Central memory CD8-positive, alpha-beta T cell (primary cell): Measurements from ENCODE around the gene PDE8B.

Experiments
- ATAC-seq: fragments of 150-1000 bp; cut with Tn5 transposase; replicated peaks from 2 replicates; pipeline ENCODE4 v1.10.0; 2022; ENCODE audit warnings: mild to moderate bottlenecking, moderate FRiP score, moderate number of reproducible peaks; ENCODE audit not compliant: poor library complexity, severe bottlenecking; ENCODE audit errors: extremely low read depth
- DNase-seq, 2 donors: peaks; one replicate each; pipeline ENCODE4 v3.0.0; 2021; ENCODE audit warnings: low spot score in 2 of 2
- H3K27ac Mint-ChIP-seq: one replicate; pipeline ENCODE4 v1.8.0; 2022; ENCODE audit warnings: low read depth, mild to moderate bottlenecking, moderate library complexity, mixed read lengths
- H3K27me3 Mint-ChIP-seq: one replicate; pipeline ENCODE4 v1.8.0; 2022; ENCODE audit warnings: mixed read lengths
- H3K36me3 Mint-ChIP-seq: one replicate; pipeline ENCODE4 v1.8.0; 2022; ENCODE audit warnings: mild to moderate bottlenecking, moderate library complexity, mixed read lengths; ENCODE audit not compliant: insufficient read depth
- H3K4me1 Mint-ChIP-seq: one replicate; pipeline ENCODE4 v1.8.0; 2022; ENCODE audit warnings: mixed read lengths
- H3K4me3 Mint-ChIP-seq: one replicate; pipeline ENCODE4 v1.8.0; 2022; ENCODE audit warnings: mild to moderate bottlenecking, moderate library complexity, mixed read lengths
- H3K9me3 Mint-ChIP-seq: one replicate; pipeline ENCODE4 v1.8.0; 2022; ENCODE audit warnings: mixed read lengths

The PDE8B gene

DNA sequence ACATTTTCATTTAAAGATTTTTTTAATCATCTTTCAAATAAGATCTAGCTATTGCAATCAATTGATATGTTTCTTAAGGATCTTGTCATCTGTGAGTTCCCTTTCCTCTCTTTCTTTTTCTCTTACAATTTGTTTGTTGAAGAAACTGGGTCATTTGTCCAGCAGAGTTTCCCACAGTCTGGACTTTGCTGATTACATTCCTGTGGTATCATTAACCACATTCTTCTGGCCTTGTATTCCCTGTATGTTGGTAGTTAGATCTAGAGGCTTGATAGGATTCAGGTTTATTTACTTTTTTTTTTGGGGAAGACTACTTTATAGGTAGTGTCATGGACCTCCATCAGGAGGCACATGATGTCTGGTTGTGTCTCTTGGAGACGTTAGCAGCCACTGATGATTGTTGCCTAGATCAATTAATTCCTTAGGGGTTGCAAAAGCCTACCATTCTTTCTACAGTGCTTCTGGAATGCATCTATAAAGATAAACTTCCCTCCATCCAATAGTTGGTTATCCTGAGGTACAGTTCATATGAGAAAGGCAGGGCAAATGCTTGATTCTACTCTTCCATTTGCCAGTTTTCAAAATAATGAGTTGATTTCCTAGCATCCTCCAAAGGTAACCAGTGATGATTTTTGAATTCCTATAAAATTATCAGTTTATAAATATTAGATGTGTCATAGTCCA is 14.3 kb downstream of the PDE8B start:
- DNase-seq (no peak), ATAC-seq (no peak)
- Mint-ChIP-seq H3K4me3 (no peak overlapping the region), H3K9me3 (no peaks in the 10 kb centered on the region), H3K27me3 (peaks cover 35% of the 10 kb centered on the region), H3K27ac (no peak overlapping the region), H3K4me1 (no peaks in the 10 kb centered on the region), H3K36me3 (no peaks in the 10 kb centered on the region)

DNA sequence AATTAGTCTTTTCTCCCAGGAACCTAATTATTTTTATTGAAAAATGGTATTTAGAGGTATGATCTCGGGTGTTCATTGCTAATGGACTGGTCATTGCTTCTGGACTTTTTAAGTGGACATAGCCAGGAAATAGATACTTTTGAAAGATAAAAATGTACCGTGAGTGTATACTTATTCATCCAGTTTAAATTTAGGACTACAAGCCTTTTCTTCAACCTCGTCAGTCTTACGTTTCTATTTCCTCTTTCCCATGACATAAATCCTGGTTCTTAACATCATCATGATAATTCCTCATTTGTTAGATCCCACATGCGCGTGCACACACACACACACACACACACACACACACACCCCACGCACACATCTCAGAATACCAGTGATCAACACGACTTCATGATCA is 15.1 kb downstream of the PDE8B start:
- H3K4me1 Mint-ChIP-seq = no peaks in the 10 kb centered on the region
- H3K9me3 Mint-ChIP-seq = no peaks in the 10 kb centered on the region
- H3K27me3 Mint-ChIP-seq = peaks cover 28% of the 10 kb centered on the region
- no peak overlapping the region for H3K27ac Mint-ChIP-seq
- no peaks in the 10 kb centered on the region for H3K36me3 Mint-ChIP-seq
- H3K4me3 Mint-ChIP-seq = no peak overlapping the region
- no peak for DNase-seq
- ATAC-seq = no peak

DNA sequence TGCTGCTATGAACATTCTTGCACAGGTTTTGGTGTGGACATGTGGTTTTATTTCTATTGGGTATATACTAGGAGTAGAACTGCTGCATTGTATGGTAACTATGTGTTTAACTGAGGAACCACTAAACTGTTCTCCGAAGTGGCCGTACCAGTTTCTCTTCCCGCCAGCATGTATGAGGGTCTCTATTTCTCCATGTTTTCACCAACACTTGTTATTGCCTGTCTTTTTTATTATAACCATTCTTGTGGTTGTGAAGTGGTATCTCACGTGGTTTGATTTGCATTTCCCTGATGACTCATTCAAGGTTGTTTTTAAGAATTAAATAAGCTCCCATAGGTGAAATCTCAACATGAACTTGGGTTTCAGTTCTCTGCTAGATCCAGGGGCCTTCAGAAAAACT is 19.4 kb downstream of the PDE8B start:
- no peak for DNase-seq
- Mint-ChIP-seq H3K4me3 (no peak overlapping the region), H3K27ac (no peak overlapping the region), H3K9me3 (no peaks in the 10 kb centered on the region), H3K4me1 (no peaks in the 10 kb centered on the region), H3K27me3 (peaks cover 13% of the 10 kb centered on the region), H3K36me3 (no peaks in the 10 kb centered on the region)
- ATAC-seq = no peak

DNA sequence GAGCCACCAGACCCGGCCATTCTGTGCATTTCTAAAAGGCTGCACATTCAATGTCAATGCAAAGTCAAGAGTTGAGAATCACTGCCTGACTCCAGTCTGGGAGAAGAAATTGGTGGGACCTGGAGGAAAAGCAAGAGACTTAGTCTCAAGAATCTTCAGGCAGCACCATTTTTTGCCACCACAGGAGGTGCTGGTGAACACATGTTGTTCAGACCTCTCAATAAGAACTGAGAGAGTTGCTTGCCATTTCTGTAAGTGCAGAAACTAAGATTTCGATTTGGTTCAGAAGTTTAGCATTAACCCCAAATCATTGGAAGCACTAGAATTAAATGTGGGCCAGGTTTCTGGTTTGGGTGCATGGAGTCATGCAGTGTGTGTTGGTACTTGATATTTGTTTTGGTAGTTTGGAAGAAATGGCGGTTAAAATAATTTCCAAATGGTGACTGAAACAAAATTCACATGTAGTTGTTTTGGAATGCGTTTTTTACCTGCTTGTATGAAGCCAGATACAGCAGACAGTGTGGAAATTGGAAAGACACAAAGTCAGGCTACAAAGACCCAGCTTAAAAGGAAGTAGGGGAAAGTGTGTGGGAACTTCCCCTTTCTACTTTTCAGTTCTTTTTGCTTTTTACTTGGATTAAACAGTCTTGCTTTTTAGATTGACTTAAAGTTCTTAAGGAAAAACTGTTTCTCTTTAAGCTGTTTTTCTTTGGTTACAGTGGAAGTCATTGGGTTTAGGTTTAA is 20.4 kb downstream of the PDE8B start:
- H3K4me3 Mint-ChIP-seq = no peak overlapping the region
- H3K27me3 Mint-ChIP-seq = peaks cover 19% of the 10 kb centered on the region
- no peak for ATAC-seq
- no peaks in the 10 kb centered on the region for H3K36me3 Mint-ChIP-seq
- H3K27ac Mint-ChIP-seq = no peak overlapping the region
- H3K4me1 Mint-ChIP-seq = no peaks in the 10 kb centered on the region
- H3K9me3 Mint-ChIP-seq = no peaks in the 10 kb centered on the region
- no peak for DNase-seq

DNA sequence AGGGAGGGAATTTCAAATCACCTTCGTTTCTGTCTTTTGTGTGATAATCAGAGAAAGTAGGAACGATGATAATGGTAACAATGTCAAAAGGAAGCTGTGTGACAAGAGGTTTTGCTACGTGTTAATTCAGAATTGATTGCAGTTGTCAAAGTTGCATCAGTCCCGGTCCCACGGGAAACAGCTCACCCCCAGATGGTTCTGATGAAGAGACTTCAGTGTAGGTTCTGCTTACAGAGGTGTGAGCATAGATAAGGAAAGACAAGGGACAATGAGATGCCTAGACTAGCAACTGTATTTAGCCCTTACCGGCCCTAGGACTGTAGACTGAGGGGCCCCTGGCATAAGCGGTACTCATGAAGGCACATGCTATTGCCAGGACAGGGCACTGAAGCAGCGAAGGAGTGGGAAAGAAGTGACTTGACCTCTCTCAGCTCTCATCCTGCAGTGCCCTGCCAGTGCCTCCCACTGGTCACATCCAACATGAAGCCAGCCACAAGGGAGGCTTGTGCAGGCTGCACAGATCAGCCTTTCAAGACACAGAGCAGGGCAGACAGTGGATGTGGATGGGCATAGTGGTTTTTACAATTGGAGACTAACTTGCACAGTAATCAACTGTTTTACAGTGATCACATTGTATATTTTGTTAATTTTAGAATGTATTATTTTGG is 21.1 kb downstream of the PDE8B start:
- Mint-ChIP-seq H3K27ac (no peak overlapping the region), H3K36me3 (no peaks in the 10 kb centered on the region), H3K27me3 (peaks cover 26% of the 10 kb centered on the region), H3K4me3 (no peak overlapping the region), H3K4me1 (no peaks in the 10 kb centered on the region), H3K9me3 (no peaks in the 10 kb centered on the region)
- no peak for DNase-seq
- no peak for ATAC-seq

DNA sequence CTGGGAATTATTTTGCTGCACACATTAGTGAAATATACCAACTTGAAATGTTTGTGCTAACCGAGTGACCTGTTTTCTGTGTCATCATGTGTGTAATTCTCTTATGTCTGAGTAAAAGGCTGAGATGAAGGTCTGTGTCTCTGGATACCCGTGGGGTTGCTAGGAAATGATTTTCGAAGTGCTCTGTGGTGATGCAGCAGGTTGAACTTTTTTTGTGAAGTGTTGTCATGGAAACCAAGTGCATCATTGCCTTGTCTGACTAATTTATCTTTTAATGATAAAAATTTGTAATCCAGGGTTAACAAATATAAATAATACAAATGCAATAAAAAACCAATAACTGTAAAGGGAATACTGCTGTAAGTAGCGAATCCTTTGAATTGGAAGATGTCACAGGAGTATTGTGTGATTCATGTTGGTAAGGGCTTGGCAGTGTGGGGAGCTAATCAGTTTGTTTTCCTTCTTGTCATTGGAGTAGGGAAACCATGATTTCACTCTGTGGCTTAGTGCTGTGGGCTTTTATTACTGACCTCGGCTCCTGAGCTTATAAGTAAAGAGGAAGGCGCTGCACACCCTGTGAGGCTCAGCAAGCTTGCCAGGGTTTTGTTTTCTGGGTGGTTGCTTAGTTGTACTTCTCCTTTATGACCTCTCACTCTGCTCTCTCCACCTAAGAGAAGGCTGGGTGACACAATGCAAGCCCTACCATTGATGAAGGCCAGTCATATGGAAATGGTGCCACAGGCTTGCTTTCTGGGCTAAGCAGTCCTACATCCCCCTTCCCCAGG is 22.3 kb downstream of the PDE8B start:
- ATAC-seq = no peak
- Mint-ChIP-seq H3K4me3 (no peak overlapping the region), H3K27ac (no peak overlapping the region), H3K36me3 (no peaks in the 10 kb centered on the region), H3K27me3 (peaks cover 33% of the 10 kb centered on the region), H3K4me1 (no peaks in the 10 kb centered on the region), H3K9me3 (no peaks in the 10 kb centered on the region)
- DNase-seq = no peak

DNA sequence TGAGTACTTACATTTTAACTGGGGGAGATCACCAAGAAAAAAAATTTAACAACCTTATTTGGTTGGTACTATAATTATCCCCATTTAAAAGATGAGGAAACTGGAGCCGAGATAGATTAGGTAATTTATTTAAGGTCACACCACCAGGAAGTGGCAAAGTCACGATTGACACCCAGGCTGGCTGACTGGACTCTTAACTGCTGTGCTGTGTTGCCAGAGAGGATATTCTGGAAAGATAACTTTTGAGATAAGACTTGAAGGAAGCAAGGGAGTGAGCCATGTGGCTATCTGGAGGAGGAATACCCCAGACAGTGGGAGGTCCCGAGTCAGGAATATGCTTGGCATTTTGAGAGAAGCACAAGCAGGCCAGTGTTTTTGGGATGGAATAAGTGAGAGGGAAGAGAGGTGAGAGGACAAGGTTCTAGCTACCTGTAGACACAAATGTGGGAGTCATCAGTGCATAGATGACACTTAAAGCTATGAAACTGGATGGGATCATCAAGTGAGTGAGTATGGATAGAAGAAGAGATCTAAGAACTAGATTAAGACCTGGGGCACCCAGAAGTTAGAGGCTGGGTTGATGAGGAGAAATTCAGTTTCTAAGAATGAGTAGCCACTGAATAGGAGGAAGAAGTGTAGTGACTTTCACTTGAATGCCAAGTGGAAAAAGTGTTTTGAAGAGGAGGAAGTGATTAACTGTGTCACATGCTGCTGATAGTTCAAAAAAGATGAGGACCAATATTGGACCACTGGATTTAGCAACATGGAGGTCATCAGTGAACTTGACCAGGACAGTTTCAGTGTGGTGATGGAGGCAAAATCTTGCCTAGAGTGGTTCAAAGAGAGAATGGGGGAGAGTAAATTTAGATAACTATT is 25.6 kb downstream of the PDE8B start:
- Mint-ChIP-seq H3K4me1 (no peaks in the 10 kb centered on the region), H3K9me3 (no peaks in the 10 kb centered on the region), H3K27ac (no peak overlapping the region), H3K27me3 (peaks cover 61% of the 10 kb centered on the region), H3K36me3 (no peaks in the 10 kb centered on the region), H3K4me3 (no peak overlapping the region)
- DNase-seq (no peak), ATAC-seq (no peak)

DNA sequence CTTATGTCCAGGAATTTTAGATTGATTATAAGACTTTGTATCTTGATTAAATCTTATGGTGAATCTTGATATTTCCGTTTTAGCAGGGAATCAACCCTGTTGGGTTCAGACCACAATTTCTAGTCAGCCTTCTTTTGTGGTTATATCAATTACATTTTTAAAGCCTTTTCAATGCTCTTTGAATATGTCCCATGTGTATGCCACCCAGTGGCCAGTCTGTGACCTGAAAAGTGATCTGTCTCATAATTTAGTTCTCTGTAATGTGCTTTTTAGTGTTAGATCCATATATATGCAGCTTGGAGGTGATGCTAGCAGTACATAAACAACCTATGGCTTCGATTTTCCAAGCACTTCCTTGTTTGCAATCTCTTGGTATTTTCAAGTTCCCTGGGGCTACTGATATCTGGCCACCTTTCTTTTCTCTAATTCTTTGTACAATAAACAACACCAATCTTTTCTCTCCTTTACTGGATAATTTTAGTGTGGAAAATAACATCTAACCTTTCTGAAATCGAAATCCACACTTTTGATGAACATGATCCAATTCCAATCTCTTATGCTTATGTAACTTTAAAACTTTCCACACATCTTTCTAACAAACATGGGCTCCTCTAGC is 28.8 kb downstream of the PDE8B start:
- no peak overlapping the region for H3K27ac Mint-ChIP-seq
- H3K27me3 Mint-ChIP-seq = peaks cover 67% of the 10 kb centered on the region
- ATAC-seq (no peak), DNase-seq (no peak)
- H3K4me3 Mint-ChIP-seq = no peak overlapping the region
- H3K9me3 Mint-ChIP-seq = no peaks in the 10 kb centered on the region
- no peaks in the 10 kb centered on the region for H3K36me3 Mint-ChIP-seq
- H3K4me1 Mint-ChIP-seq = no peaks in the 10 kb centered on the region

DNA sequence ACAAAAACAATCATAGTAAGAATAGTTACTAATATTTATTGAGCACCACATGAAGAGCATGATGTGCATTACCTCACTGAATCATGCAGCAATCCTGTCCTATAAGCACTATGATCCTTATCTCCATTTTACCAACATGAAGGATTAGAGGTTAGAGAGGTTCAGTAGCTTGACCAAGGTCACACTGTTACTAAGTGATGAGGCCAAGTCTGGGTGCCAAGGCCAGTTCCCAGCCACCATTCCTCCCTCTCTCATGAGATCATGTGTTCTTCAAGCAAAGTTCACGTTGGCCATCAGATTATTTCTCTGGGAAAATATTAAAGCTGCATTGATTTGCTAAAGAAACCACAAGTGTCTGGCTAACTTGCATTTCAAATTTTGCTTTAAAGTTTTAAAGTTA is 31.0 kb downstream of the PDE8B start:
- ATAC-seq (no peak), DNase-seq (no peak)
- peaks cover 45% of the 10 kb centered on the region for H3K27me3 Mint-ChIP-seq
- no peaks in the 10 kb centered on the region for H3K4me1 Mint-ChIP-seq
- H3K27ac Mint-ChIP-seq = no peak overlapping the region
- no peaks in the 10 kb centered on the region for H3K36me3 Mint-ChIP-seq
- H3K9me3 Mint-ChIP-seq = no peaks in the 10 kb centered on the region
- H3K4me3 Mint-ChIP-seq = no peak overlapping the region

DNA sequence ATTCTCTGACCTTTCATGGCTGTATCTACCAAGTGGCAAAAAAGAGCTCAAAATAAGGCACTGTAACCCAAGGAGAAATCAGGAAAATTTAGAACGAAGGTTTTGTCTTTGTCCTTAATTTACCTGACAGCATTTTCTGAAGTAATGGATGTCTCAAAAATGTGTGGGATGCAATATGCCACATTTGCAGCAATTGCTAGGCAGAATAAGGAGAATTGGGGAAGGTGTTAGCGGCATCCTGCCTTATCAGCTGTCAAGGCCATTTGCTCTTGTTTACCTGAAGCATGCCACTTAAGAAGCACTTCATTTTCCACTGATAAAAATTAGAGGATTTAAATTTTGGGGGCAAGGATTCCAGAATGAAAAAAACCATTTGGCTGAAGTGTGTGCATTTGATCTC is 39.0 kb downstream of the PDE8B start:
- Mint-ChIP-seq H3K9me3 (no peaks in the 10 kb centered on the region), H3K27me3 (peaks cover 36% of the 10 kb centered on the region), H3K27ac (no peak overlapping the region), H3K36me3 (no peaks in the 10 kb centered on the region), H3K4me3 (no peak overlapping the region), H3K4me1 (no peaks in the 10 kb centered on the region)
- ATAC-seq (no peak), DNase-seq (no peak)

DNA sequence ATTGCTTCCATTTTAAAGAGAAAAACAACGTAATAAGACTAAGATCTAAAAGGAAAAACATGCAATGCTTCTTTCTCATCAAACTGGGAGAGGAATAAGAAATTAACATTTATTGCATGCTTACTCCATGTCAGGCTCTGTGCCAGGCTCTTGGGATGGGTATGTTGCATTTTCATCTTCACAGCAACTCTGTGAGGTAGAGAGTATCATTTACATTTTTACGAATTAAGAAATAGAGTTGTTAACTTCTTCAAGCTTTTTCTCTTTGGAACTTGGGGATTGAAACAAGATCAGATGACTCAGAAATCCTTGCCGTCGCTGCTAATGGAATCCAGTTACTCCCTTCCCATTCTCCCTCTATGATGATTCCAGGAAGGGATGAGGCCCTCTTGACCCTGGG is 39.5 kb downstream of the PDE8B start:
- ATAC-seq (no peak), DNase-seq (no peak)
- Mint-ChIP-seq H3K27ac (no peak overlapping the region), H3K4me1 (no peaks in the 10 kb centered on the region), H3K9me3 (no peaks in the 10 kb centered on the region), H3K4me3 (no peak overlapping the region), H3K36me3 (no peaks in the 10 kb centered on the region), H3K27me3 (peaks cover 41% of the 10 kb centered on the region)
